A673 (cell line): ENCODE results near the gene PTPN14.

ENCODE experiments used
- CTCF ChIP-seq: fragments of 300-800, 200-600 bp; sonication (generic); conservative IDR thresholded peaks from 2 replicates; pipeline ENCODE4 v1.5.1; 2017; ENCODE audit warnings: low read depth, mild to moderate bottlenecking, antibody characterized with exemption, low read length, moderate library complexity, mixed read lengths
- EZH2 ChIP-seq: fragments of 200-600 bp; sonication (generic); IDR thresholded peaks from 2 replicates; pipeline ENCODE4 v1.6.1; 2017; ENCODE audit warnings: borderline replicate concordance, low read depth, mild to moderate bottlenecking, mixed read lengths, antibody characterized with exemption, low read length; ENCODE audit not compliant: poor library complexity, severe bottlenecking

- TF ChIP-seq EZH2 (no peak), CTCF (no peak)
Observed at GRCh38 chr1:214354440-214355148, 196.8 kb downstream of the PTPN14 start.
